Measurements from ENCODE around the gene DOCK4.

- TF ChIP-seq ZNF274 (IDR thresholded peaks at IDR 0.05; ENCODE audit: low read depth, low read length) = no peak
- TF ChIP-seq YY1 (IDR thresholded peaks at IDR 0.05; ENCODE audit: insufficient read depth, insufficient read length) = no peak
- no peak for TF ChIP-seq SUZ12 (IDR thresholded peaks at IDR 0.05; ENCODE audit: extremely low read depth, insufficient read depth, insufficient read length)
These were observed 303.2 kb downstream of the DOCK4 start for GRCh38 chr7:111903016-111903415.

Measured in NT2/D1 (cell line).